GM12892 (cell line): ENCODE measurements around the gene IL17C.

Source experiments
- DNase-seq: peaks from one replicate; pipeline ENCODE4 v3.0.0; 2011; ENCODE audit not compliant: insufficient read length
- FAIRE-seq: peaks from 2 replicates; lab custom pipeline; 2011; peaks lifted over from hg19 to GRCh38; lab: Jason Lieb, UNC
- POLR2A ChIP-seq: IDR thresholded peaks from 2 replicates; pipeline ENCODE4 v1.6.1; 2011; ENCODE audit warnings: low read depth, low read length, control low read depth
- POLR2AphosphoS5 ChIP-seq: IDR thresholded peaks from 2 replicates; pipeline ENCODE4 v1.6.1; 2011; ENCODE audit warnings: low read depth, low read length, control low read depth
- TAF1 ChIP-seq: IDR thresholded peaks from 2 replicates; pipeline ENCODE4 v1.6.1; 2011; ENCODE audit warnings: low read depth, mild to moderate bottlenecking, control low read depth, low read length, borderline replicate concordance

Gene IL17C

GRCh38 chr16:88640039-88640495 lies 1.7 kb downstream of the IL17C start:
- DNase-seq (no peak), FAIRE-seq (no peak)
- no peak for TF ChIP-seq POLR2AphosphoS5

- no peak for FAIRE-seq
- TF ChIP-seq POLR2AphosphoS5 (0 out of 2 replicates have a peak, but pooled peaks have one; percentile 23), POLR2A (0 out of 2 replicates have a peak, but pooled peaks have one; percentile 28), TAF1 (no peak)
- no peak for DNase-seq
These were observed 2.3 kb downstream of the IL17C start for GRCh38 chr16:88640498-88641247.

- FAIRE-seq (no peak), DNase-seq (no peak)
- TF ChIP-seq POLR2AphosphoS5 = peak; percentile 38; the same call in 1 of the 2 replicates
- no peak for TF ChIP-seq POLR2A
- no peak for TF ChIP-seq TAF1
These were observed 4.7 kb downstream of the IL17C start for GRCh38 chr16:88642881-88643643.

- no peak for TF ChIP-seq POLR2A
- DNase-seq = no peak
- no peak for FAIRE-seq
These were observed 5.2 kb downstream of the IL17C start for GRCh38 chr16:88643644-88643932.

- TF ChIP-seq POLR2AphosphoS5 (no peak), POLR2A (no peak), TAF1 (no peak)
- no peak for FAIRE-seq
- DNase-seq = no peak
These were observed 7.1 kb downstream of the IL17C start for GRCh38 chr16:88645455-88645854.

GRCh38 chr16:88645941-88646340 lies 7.6 kb downstream of the IL17C start:
- DNase-seq (no peak), FAIRE-seq (no peak)

GRCh38 chr16:88646345-88647034 lies 8.1 kb downstream of the IL17C start:
- no peak for FAIRE-seq
- TF ChIP-seq POLR2AphosphoS5 (no peak; the same call in 1 of the 2 replicates), POLR2A (no peak; the same call in 1 of the 2 replicates), TAF1 (no peak)
- no peak for DNase-seq

More at GRCh38 chr16:88645941-88646340, 7.6 kb downstream of the IL17C start:
- TF ChIP-seq POLR2AphosphoS5 = no peak
- no peak for TF ChIP-seq TAF1
- no peak for TF ChIP-seq POLR2A

- FAIRE-seq = no peak
- DNase-seq = no peak
- peak; percentile 58; the same call in 1 of the 2 replicates for TF ChIP-seq POLR2AphosphoS5
- TF ChIP-seq TAF1 = no peak
- TF ChIP-seq POLR2A = peak; percentile 38; the same call in 1 of the 2 replicates
These were observed 9.1 kb downstream of the IL17C start for GRCh38 chr16:88647178-88648070.

- FAIRE-seq = no peak
These were observed 11.0 kb downstream of the IL17C start for GRCh38 chr16:88649195-88649923.

GRCh38 chr16:88649924-88650748 lies 11.8 kb downstream of the IL17C start:
- DNase-seq = peak; percentile 72
- FAIRE-seq = peak; percentile 46
- no peak; the same call in 1 of the 2 replicates for TF ChIP-seq POLR2AphosphoS5
- 0 out of 2 replicates have a peak, but pooled peaks have one; percentile 19 for TF ChIP-seq POLR2A
- TF ChIP-seq TAF1 = no peak

More at GRCh38 chr16:88649195-88649923, 11.0 kb downstream of the IL17C start:
- no peak for DNase-seq
- TF ChIP-seq POLR2A = no peak
- TF ChIP-seq TAF1 = no peak
